SK-N-MC (cell line): ENCODE results near the gene SFXN2.

ENCODE experiments used
- EZH2 ChIP-seq: fragments of 200-600 bp; sonication (generic); IDR thresholded peaks from one replicate; pipeline ENCODE4 v1.6.1; 2017; ENCODE audit warnings: antibody characterized with exemption
- FOXP2 ChIP-seq: optimal IDR thresholded peaks from 2 replicates; pipeline ENCODE3; 2011; ENCODE audit warnings: mild to moderate bottlenecking, moderate library complexity; ENCODE audit not compliant: insufficient read depth; ENCODE audit errors: extremely low read length, control extremely low read depth
- POLR2AphosphoS5 ChIP-seq: IDR thresholded peaks from 2 replicates; pipeline ENCODE4 v1.6.1; 2012; ENCODE audit warnings: mild to moderate bottlenecking, low read depth, low read length, borderline replicate concordance

DNA sequence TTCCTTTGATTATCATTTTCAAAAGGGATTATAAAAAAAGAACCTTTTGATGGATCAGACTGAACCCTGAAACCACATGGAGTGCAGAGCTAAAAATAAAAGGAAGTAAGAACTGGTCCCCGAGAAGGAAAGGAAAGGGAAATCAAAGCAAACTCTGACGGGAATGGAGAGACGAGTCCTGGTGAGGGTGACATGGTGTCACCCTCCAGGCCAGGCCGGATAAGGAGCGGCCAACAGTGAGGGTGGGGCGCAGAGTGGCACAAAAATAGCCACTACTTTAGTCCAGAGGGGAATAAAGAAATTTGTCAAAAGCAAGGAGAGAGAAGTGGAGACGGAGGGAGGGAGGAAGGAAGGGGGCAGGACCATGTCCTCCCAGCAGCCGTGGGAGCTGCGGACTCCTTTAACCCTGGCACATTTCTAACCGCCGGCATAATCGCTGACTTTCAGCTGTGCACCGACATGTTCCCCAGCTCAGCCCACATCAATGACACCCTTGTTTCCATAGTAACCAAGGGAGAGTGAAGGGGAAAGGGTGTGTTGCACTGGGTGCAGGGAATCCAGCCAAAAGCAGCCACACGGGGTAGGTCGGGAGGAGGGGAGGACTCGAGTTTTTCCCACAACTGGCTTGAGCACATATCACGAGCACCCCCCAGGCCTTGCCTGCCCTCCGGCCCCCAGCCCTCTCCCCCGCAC lies 40.5 kb upstream of the SFXN2 start:
- TF ChIP-seq EZH2 (no peak), POLR2AphosphoS5 (no peak), FOXP2 (no peak)
